Subcutaneous adipose tissue (tissue), 4 donors: ENCODE results near the gene NPAS3. TPM values are rescaled to one million over a fixed set of nuclear protein-coding genes. Genes with fewer than 3 reads are reported as not detected.

Source experiments
- CTCF ChIP-seq: fragments of 450-650 bp; IDR thresholded peaks from one replicate; pipeline ENCODE4 v1.5.1; 2016; ENCODE audit warnings: low read depth, mild to moderate bottlenecking, control low read depth, antibody characterized with exemption, moderate library complexity
- total RNA-seq, 4 donors: library from RNA; depleted of rRNA; stranded (reverse); fragments of >200 nt; gene quantifications; one replicate each; pipeline ENCODE4 v1.1.0, GENCODE V29; 2016

NPAS3 gene
- total RNA-seq, 4 donors from 2014 or later = 0.51 to 1.3 (median 1.0) TPM

DNA sequence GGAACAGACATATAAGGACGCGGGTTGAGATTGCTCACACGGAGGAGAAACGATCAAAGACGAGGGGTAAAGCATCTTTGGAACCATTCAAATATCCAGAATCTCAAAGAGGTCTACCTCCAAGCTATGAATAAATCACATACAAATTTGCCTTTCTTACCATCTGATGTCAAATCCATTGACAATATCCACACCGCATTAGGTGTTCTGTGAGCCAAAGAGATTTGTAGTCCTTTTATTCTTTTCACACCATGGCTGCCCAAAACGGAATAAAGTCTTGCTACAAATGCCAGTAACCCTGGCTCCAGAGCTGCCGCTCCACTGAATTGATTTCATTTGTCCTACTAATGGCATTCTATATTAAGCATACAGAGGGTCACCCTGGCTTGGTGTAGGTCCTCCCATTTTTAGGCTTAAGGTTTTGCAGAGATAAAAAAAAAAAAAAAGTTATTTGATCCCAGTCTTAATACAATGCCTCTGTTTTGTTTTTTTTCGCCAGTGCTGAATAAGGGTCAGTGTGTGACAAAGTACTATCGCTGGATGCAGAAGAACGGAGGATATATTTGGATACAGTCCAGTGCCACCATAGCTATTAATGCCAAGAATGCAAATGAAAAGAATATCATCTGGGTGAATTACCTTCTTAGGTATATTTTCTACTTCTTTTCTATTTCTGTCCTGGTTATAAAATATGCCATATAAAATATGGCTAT lies 854.9 kb downstream of the NPAS3 start:
- no peak for TF ChIP-seq CTCF

DNA sequence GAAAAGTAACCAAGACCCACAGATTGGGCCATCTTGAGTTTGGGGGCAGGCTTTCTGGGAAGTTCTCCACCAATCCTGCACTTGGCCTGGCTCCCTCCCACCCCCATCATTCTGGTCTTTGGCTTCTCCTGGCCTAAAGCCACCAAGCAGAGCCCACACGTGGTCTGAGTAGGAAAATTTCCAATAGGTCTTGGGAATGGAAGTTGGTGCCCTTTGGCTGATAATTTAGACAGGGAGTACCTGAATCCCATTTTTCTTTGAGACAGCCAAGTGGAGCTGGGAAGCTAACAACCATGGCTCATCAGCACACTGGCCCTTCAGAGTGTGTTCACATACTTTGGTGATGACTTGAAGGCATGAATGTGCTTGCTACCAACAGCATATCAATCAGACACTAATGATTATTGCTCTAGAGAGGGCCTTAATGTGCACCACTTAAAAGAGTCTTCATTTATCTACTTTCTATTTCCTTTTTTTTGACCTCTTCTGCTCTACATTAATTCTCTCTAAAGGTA lies 856.2 kb downstream of the NPAS3 start:
- TF ChIP-seq CTCF = no peak

DNA sequence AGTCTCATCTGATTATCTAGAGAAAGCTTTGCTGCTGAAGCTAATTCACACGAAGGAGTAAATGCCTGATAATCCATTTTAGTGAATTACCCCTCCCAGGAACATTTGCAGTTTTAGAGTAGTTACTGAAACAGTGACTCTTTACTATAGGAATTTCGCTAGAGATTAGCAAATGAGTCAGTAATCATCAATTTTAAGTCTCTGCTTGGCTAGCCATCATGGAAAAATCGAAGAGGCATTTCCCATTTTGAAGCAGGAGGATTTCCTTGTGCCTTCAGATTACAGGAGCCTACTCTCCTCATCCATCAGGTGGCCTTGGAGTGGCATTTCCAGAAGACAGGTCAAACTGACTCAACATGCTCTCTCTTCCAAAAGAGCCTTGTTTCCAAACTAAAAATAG lies 857.7 kb downstream of the NPAS3 start:
- TF ChIP-seq CTCF = no peak

DNA sequence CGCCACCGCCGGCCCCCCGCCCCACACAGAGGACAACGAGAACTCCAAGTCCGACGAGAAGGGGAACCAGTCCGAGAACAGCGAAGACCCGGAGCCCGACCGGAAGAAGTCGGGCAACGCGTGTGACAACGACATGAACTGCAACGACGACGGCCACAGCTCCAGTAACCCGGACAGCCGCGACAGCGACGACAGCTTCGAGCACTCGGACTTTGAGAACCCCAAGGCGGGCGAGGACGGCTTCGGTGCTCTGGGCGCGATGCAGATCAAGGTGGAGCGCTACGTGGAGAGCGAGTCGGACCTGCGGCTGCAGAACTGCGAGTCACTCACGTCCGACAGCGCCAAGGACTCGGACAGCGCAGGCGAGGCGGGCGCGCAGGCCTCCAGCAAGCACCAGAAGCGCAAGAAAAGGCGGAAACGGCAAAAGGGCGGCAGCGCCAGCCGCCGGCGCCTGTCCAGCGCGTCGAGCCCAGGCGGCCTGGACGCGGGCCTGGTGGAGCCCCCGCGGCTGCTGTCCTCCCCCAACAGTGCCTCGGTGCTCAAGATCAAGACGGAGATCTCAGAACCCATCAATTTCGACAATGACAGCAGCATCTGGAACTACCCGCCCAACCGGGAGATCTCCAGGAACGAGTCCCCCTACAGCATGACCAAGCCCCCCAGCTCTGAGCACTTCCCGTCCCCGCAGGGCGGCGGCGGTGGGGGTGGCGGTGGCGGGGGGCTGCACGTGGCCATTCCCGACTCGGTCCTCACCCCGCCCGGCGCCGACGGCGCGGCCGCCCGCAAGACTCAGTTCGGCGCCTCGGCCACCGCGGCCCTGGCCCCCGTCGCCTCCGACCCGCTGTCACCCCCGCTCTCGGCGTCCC lies 861.3 kb downstream of the NPAS3 start:
- TF ChIP-seq CTCF = no peak

DNA sequence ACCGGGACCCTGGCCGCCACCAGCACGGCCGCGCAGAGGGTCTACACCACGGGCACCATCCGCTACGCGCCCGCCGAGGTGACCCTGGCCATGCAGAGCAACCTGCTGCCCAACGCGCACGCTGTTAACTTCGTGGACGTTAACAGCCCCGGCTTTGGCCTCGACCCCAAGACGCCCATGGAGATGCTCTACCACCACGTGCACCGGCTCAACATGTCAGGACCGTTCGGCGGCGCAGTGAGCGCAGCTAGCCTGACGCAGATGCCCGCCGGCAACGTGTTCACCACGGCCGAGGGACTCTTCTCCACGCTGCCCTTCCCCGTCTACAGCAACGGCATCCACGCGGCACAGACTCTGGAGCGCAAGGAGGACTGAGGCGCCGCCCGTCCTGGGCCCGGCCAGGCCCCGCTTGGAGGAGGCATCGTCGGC lies 862.1 kb downstream of the NPAS3 start:
- no peak for TF ChIP-seq CTCF

- TF ChIP-seq CTCF = no peak
Measured at GRCh38 chr14:33802737-33803136, 864.1 kb downstream of the NPAS3 start.

GRCh38 chr14:33805593-33805992 lies 866.9 kb downstream of the NPAS3 start:
- no peak for TF ChIP-seq CTCF
